Measurements from ENCODE around the gene HES7. TPM values are rescaled to one million over a fixed set of nuclear protein-coding genes. Genes with fewer than 3 reads are reported as not detected.

The HES7 gene
- total and polyA plus RNA-seq, 9 of the 15 experiments (the other 6 are each of a cell fraction or from before 2014, with no cell fraction given), result 0.03 to 1.7 (median 0.14) TPM; not detected in 1

DNA sequence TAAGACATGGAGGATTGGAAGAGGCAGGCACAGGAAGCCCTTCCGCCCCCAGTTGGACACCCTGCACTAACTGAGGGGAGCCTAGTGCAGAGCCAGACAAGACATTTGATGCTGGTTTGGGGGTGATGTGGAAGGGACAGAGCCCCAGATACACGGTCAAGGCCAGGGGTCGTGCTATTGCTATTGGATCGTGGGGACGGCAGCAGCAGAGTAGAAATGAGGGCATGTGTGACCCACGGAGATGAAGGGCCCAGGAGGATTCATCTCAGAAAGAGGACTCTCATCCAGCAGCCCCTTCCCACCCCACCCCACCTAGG, 40.9 kb upstream of the HES7 start:
- Histone ChIP-seq H3K9ac (ENCODE audit: insufficient read depth in 1 of 2, low read depth in 2 of 2, low read length in 2 of 2) (peak overlapping the region; percentile 45 to 91; a peak in 3 of 4 replicates), H3K9me3 (replicated peaks; ENCODE audit: control insufficient read depth, insufficient read depth, low read depth, low read length) (no peaks in the 10 kb centered on the region), H3K36me3 (ENCODE audit: control insufficient read depth, insufficient read depth, low read length) (peaks cover 19% of the 10 kb centered on the region; the same call in 2 of the 3 replicates), H3K27me3 (ENCODE audit: control insufficient read depth in 2 of 2, insufficient read depth in 2 of 2, low read length in 2 of 2) (no peaks in the 10 kb centered on the region), H3K9me1 (ENCODE audit: control insufficient read depth, insufficient read depth, low read length) (peaks cover 5% of the 10 kb centered on the region), H3K4me1 (replicated peaks in 1 of 2; ENCODE audit: control insufficient read depth in 2 of 2, insufficient read depth in 2 of 2, low read length in 2 of 2) (peaks cover 29 to 41% of the 10 kb centered on the region in 2 experiments), H4K20me1 (replicated peaks; ENCODE audit: control insufficient read depth, insufficient read depth, low read length) (0 out of 2 replicates have a peak, but pooled peaks cover 12% of the 10 kb centered on the region), H3K79me2 (ENCODE audit: control insufficient read depth, insufficient read depth, low read length) (peaks cover 25% of the 10 kb centered on the region), H3K27ac (ENCODE audit: extremely low read depth, low read depth, low read length) (peak overlapping the region; percentile 87), H2AFZ (ENCODE audit: low read depth, low read length) (peak overlapping the region; percentile 81), H3K4me3 (no peak overlapping the region), H3K4me2 (ENCODE audit: insufficient read depth, low read length) (peak overlapping the region; percentile 59)
- intact Hi-C loops (cut with micrococcal nuclease) (no loop called here), in situ Hi-C loops (cut with MboI) (no loop called here)
- no peak for FAIRE-seq
- ATAC-seq, result no peak
- 39% methylated on average over 6 of the region's 6 CpGs for WGBS (ENCODE audit: insufficient coverage, low coverage, missing lambda C conversion rate)
- TF ChIP-seq SPI1 (IDR thresholded peaks at IDR 0.05; ENCODE audit: borderline replicate concordance, low read depth, low read length) (no peak), NFIC (IDR thresholded peaks at IDR 0.05) (no peak), SMARCA5 (IDR thresholded peaks at IDR 0.05) (no peak), ZBTB7A (IDR thresholded peaks at IDR 0.05; ENCODE audit: borderline replicate concordance, control insufficient read depth, low read depth, low read length) (peak; percentile 4; the same call in 1 of the 2 replicates)
- BruUV-seq (replicated peaks), result TSS peak; percentile 79
- POLR2A ChIA-PET, result interaction anchor here (0.6 to 1.8 kb wide), 4 partner anchors 8 to 57 kb away, joined by 3 to 31 read pairs (median 3); no protein-coding TSS in a partner anchor
- DNase-seq (ENCODE audit: extremely low read depth in 1 of 4, low spot score in 3 of 4), result no peak
- CTCF ChIA-PET (ENCODE audit: low intra/inter-chr PET ratio), result no interaction called here

- intact Hi-C loops (cut with micrococcal nuclease), result no loop called here
- Histone ChIP-seq H3K4me3 (no peak overlapping the region; the same call in 1 of the 2 replicates), H3K27me3 (ENCODE audit: control insufficient read depth in 2 of 2, insufficient read depth in 2 of 2, low read length in 2 of 2) (no peaks in the 10 kb centered on the region), H3K27ac (ENCODE audit: extremely low read depth, low read depth, low read length) (peak overlapping the region; percentile 87), H3K9me1 (ENCODE audit: control insufficient read depth, insufficient read depth, low read length) (peaks cover 5% of the 10 kb centered on the region), H3K4me2 (ENCODE audit: insufficient read depth, low read length) (peak overlapping the region; percentile 59), H3K79me2 (ENCODE audit: control insufficient read depth, insufficient read depth, low read length) (peaks cover 31% of the 10 kb centered on the region), H3K9me3 (replicated peaks; ENCODE audit: control insufficient read depth, insufficient read depth, low read depth, low read length) (no peaks in the 10 kb centered on the region), H3K36me3 (ENCODE audit: control insufficient read depth, insufficient read depth, low read length) (peaks cover 24% of the 10 kb centered on the region; the same call in 2 of the 3 replicates), H3K9ac (ENCODE audit: insufficient read depth in 1 of 2, low read depth in 2 of 2, low read length in 2 of 2) (peak overlapping the region; percentile 68 to 91), H3K4me1 (replicated peaks in 1 of 2; ENCODE audit: control insufficient read depth in 2 of 2, insufficient read depth in 2 of 2, low read length in 2 of 2) (peaks cover 29 to 41% of the 10 kb centered on the region in 2 experiments), H2AFZ (ENCODE audit: low read depth, low read length) (peak overlapping the region; percentile 81), H4K20me1 (replicated peaks; ENCODE audit: control insufficient read depth, insufficient read depth, low read length) (0 out of 2 replicates have a peak, but pooled peaks cover 12% of the 10 kb centered on the region)
- ATAC-seq, result peak; percentile 87
- peak; percentile 98 for FAIRE-seq
- BruUV-seq (replicated peaks), result no TSS peak
- 19% methylated on average over 9 of the region's 13 CpGs for WGBS (ENCODE audit: insufficient coverage, low coverage, missing lambda C conversion rate)
- peak; percentile 78 to 93 (median 82) for DNase-seq (ENCODE audit: extremely low read depth in 1 of 4, low spot score in 3 of 4)
- in situ Hi-C loops (cut with MboI), result no loop called here
- POLR2A ChIA-PET, result interaction anchor here (0.6 to 1.8 kb wide), 4 partner anchors 9 to 57 kb away, joined by 3 to 31 read pairs (median 3); no protein-coding TSS in a partner anchor
- CTCF ChIA-PET (ENCODE audit: low intra/inter-chr PET ratio), result no interaction called here
- TF ChIP-seq ATF7 (IDR thresholded peaks at IDR 0.05) (0 out of 2 replicates have a peak, but pooled peaks have one; percentile 23), MCM3 (IDR thresholded peaks at IDR 0.05) (no peak), SPI1 (IDR thresholded peaks at IDR 0.05; ENCODE audit: borderline replicate concordance, low read depth, low read length) (peak; percentile 57; the same call in 1 of the 2 replicates), EHMT2 (IDR thresholded peaks at IDR 0.05) (no peak), OTX1 (CRISPR knock-in tag; IDR thresholded peaks at IDR 0.05) (0 out of 2 replicates have a peak, but pooled peaks have one; percentile 34), NRF1 (conservative IDR thresholded peaks at IDR 0.05 in 1 of 2, IDR thresholded peaks at IDR 0.05 in 1 of 2) (peak in 1 of 2 experiments; percentile 45; a peak in 2 of 4 replicates), ARNT (IDR thresholded peaks at IDR 0.05) (no peak), ZNF830 (CRISPR knock-in tag; IDR thresholded peaks at IDR 0.05) (no peak), RBM39 (optimal IDR thresholded peaks at IDR 0.05; ENCODE audit: low read depth, low read length) (no peak), ESRRA (IDR thresholded peaks at IDR 0.05; ENCODE audit: borderline replicate concordance, low read depth) (peak; percentile 45; the same call in 1 of the 2 replicates), ELK3 (CRISPR knock-in tag; IDR thresholded peaks at IDR 0.05) (no peak), U2AF2 (optimal IDR thresholded peaks at IDR 0.05; ENCODE audit: low read depth, low read length) (no peak), GTF2F1 (IDR thresholded peaks at IDR 0.05; ENCODE audit: low read depth, low read length) (no peak)
These were observed 40.3 kb upstream of the HES7 start for GRCh38 chr17:8163978-8164814.

Data from K562 (cell line).